Measurements from ENCODE around the gene EED. TPM values are rescaled to one million over a fixed set of nuclear protein-coding genes. Genes with fewer than 3 reads are reported as not detected.

Gene EED
- total RNA-seq, 1 donor from 2014 or later: 29.7 TPM

- no peak for TF ChIP-seq POLR2A (IDR thresholded peaks at IDR 0.05)
- TF ChIP-seq CTCF (IDR thresholded peaks at IDR 0.05): peak in 2 of 3 experiments; percentile 21 to 43
- H3K27ac ChIP-seq: no peak overlapping the region
- no peaks in the 10 kb centered on the region for H3K36me3 ChIP-seq
- intact Hi-C loops (cut with DNase I): no loop called here
- no peak for DNase-seq (ENCODE audit: extremely low spot score in 2 of 2)
- no peaks in the 10 kb centered on the region for H3K9me3 ChIP-seq
- H3K4me3 ChIP-seq: no peak overlapping the region
- H3K27me3 ChIP-seq: no peaks in the 10 kb centered on the region
- H3K4me1 ChIP-seq: no peaks in the 10 kb centered on the region
Measured at GRCh38 chr11:86291466-86292262, 47.1 kb downstream of the EED start.

GRCh38 chr11:86292912-86293616 lies 48.5 kb downstream of the EED start:
- TF ChIP-seq POLR2AphosphoS5 (IDR thresholded peaks at IDR 0.05; ENCODE audit: insufficient read depth in 1 of 2, low read depth in 1 of 2): no peak
- no peak for TF ChIP-seq POLR2A (IDR thresholded peaks at IDR 0.05)
- no peak for DNase-seq (ENCODE audit: extremely low spot score in 2 of 2)
- intact Hi-C loops (cut with DNase I): no loop called here

GRCh38 chr11:86294026-86294425 lies 49.5 kb downstream of the EED start:
- H3K36me3 ChIP-seq: no peaks in the 10 kb centered on the region
- H3K9me3 ChIP-seq: no peaks in the 10 kb centered on the region
- TF ChIP-seq POLR2A (IDR thresholded peaks at IDR 0.05): no peak
- TF ChIP-seq POLR2AphosphoS5 (IDR thresholded peaks at IDR 0.05; ENCODE audit: insufficient read depth in 1 of 2, low read depth in 1 of 2): no peak
- no peak for TF ChIP-seq CTCF (IDR thresholded peaks at IDR 0.05)
- H3K4me3 ChIP-seq: no peak overlapping the region
- intact Hi-C loops (cut with DNase I): no loop called here
- no peak for DNase-seq (ENCODE audit: extremely low spot score in 2 of 2)
- no peak overlapping the region for H3K27ac ChIP-seq
- H3K4me1 ChIP-seq: no peaks in the 10 kb centered on the region
- H3K27me3 ChIP-seq: no peaks in the 10 kb centered on the region

More at GRCh38 chr11:86292912-86293616, 48.5 kb downstream of the EED start:
- H3K27me3 ChIP-seq: no peaks in the 10 kb centered on the region
- no peak overlapping the region for H3K4me3 ChIP-seq
- H3K27ac ChIP-seq: no peak overlapping the region
- no peaks in the 10 kb centered on the region for H3K36me3 ChIP-seq
- H3K9me3 ChIP-seq: no peaks in the 10 kb centered on the region
- H3K4me1 ChIP-seq: no peaks in the 10 kb centered on the region

- H3K27ac ChIP-seq: peak overlapping the region; percentile 82
- H3K4me1 ChIP-seq: peaks cover 22% of the 10 kb centered on the region
- H3K4me3 ChIP-seq: peak overlapping the region in 1 of 2 donors; percentile 83
- intact Hi-C loops (cut with DNase I): no loop called here
- TF ChIP-seq CTCF (IDR thresholded peaks at IDR 0.05): no peak
- no peak for TF ChIP-seq POLR2A (IDR thresholded peaks at IDR 0.05)
- no peak for TF ChIP-seq POLR2AphosphoS5 (IDR thresholded peaks at IDR 0.05; ENCODE audit: insufficient read depth in 1 of 2, low read depth in 1 of 2)
- DNase-seq (ENCODE audit: extremely low spot score in 2 of 2): no peak
- no peaks in the 10 kb centered on the region for H3K27me3 ChIP-seq
- H3K9me3 ChIP-seq: no peaks in the 10 kb centered on the region
- no peaks in the 10 kb centered on the region for H3K36me3 ChIP-seq
Measured at GRCh38 chr11:86301742-86302091, 57.2 kb downstream of the EED start.

- Histone ChIP-seq H3K27me3 (no peaks in the 10 kb centered on the region), H3K4me3 (peak within 1 kb of the TSS; percentile 83 to 92), H3K36me3 (no peaks in the 10 kb centered on the region), H3K9me3 (no peaks in the 10 kb centered on the region), H3K27ac (peak within 1 kb of the TSS; percentile 82), H3K4me1 (peaks cover 22% of the 10 kb centered on the region)
- intact Hi-C loops (cut with DNase I): no loop called here
- peak; percentile 98 for DNase-seq (ENCODE audit: extremely low spot score in 2 of 2)
- peak; percentile 93 to 99 for TF ChIP-seq POLR2AphosphoS5 (IDR thresholded peaks at IDR 0.05; ENCODE audit: insufficient read depth in 1 of 2, low read depth in 1 of 2)
- no peak for TF ChIP-seq CTCF (IDR thresholded peaks at IDR 0.05)
- TF ChIP-seq POLR2A (IDR thresholded peaks at IDR 0.05): peak in 1 of 2 donors; percentile 18
Measured at GRCh38 chr11:86302092-86302793, 57.7 kb downstream of the EED start, which contains the start of gene HIKESHI. Gene HIKESHI (plus strand): TSS chr11:86302240. CDS start chr11:86302449, 209 bp downstream.

Measured in vagina (tissue), 2 donors.